Naive thymus-derived CD4-positive, alpha-beta T cell (primary cell): ENCODE measurements around the gene LMO2. TPM values are rescaled to one million over a fixed set of nuclear protein-coding genes. Genes with fewer than 3 reads are reported as not detected.

ENCODE experiments used
- ATAC-seq: fragments of 150-1000 bp; cut with Tn5 transposase; 2 replicates; pipeline ENCODE4 v1.10.0; 2021; ENCODE audit warnings: mild to moderate bottlenecking, moderate library complexity
- CTCF ChIA-PET: fragments of 350-600 bp; sonication (Branson Sonifier 250); formaldehyde crosslinking; loops from one replicate; lab custom pipeline; 2021; ENCODE audit warnings: antibody characterized with exemption; lab: Charles Lee
- POLR2A ChIA-PET: fragments of 350-600 bp; sonication (Branson Sonifier 250); formaldehyde crosslinking; loops from one replicate; lab custom pipeline; 2021; ENCODE audit warnings: antibody characterized with exemption, inconsistent platforms; lab: Charles Lee
- DNase-seq, 9 donors: peaks; one replicate each; pipeline versions ENCODE4 v3.0.0 to v3.0.0-alpha.2; 2020 to 2022; ENCODE audit warnings: mixed read lengths in 1 of 9
- H3K27ac ChIP-seq: one replicate; pipeline ENCODE4 v1.7.0; 2013; ENCODE audit warnings: mild to moderate bottlenecking, low read depth, low read length, moderate library complexity
- H3K27me3 ChIP-seq, 2 donors: one replicate each; pipeline ENCODE4 v1.7.0; 2013; ENCODE audit warnings: low read length in 2 of 2, mild to moderate bottlenecking in 2 of 2, moderate library complexity in 2 of 2; ENCODE audit not compliant: control insufficient read depth in 2 of 2, insufficient read depth in 2 of 2
- H3K36me3 ChIP-seq, 3 experiments: 1 replicate in 2 of 3; 2 replicates in 1 of 3; pipeline ENCODE4 v1.7.0; 2013; ENCODE audit warnings: low read length in 3 of 3, mild to moderate bottlenecking in 3 of 3, moderate library complexity in 1 of 3; ENCODE audit not compliant: insufficient read depth in 3 of 3, control insufficient read depth in 2 of 3
- H3K4me1 ChIP-seq, 2 donors: one replicate each; pipeline ENCODE4 v1.7.0; 2013; ENCODE audit warnings: low read length in 2 of 2, mild to moderate bottlenecking in 2 of 2, moderate library complexity in 1 of 2; ENCODE audit not compliant: control insufficient read depth in 2 of 2, insufficient read depth in 2 of 2
- H3K4me3 ChIP-seq: 2 replicates; pipeline ENCODE4 v1.7.0; 2013; ENCODE audit warnings: mild to moderate bottlenecking, low read length
- H3K9me3 ChIP-seq, 3 experiments: 1 replicate in 2 of 3; 2 replicates in 1 of 3; pipeline ENCODE4 v1.7.0; 2013; ENCODE audit warnings: low read length in 3 of 3; ENCODE audit not compliant: control insufficient read depth in 2 of 3
- H3K27ac Mint-ChIP-seq, 9 donors: one replicate each; pipeline ENCODE4 v1.8.0; 2020 to 2022; ENCODE audit warnings: mixed read lengths in 9 of 9, mild to moderate bottlenecking in 8 of 9, moderate library complexity in 5 of 9, inconsistent platforms in 2 of 9
- H3K27me3 Mint-ChIP-seq, 5 donors: one replicate each; pipeline ENCODE4 v1.8.0; 2021 to 2022; ENCODE audit warnings: mixed read lengths in 5 of 5, mild to moderate bottlenecking in 1 of 5
- H3K36me3 Mint-ChIP-seq, 5 donors: one replicate each; pipeline ENCODE4 v1.8.0; 2020 to 2022; ENCODE audit warnings: mixed read lengths in 5 of 5, mild to moderate bottlenecking in 3 of 5, inconsistent platforms in 1 of 5
- H3K4me1 Mint-ChIP-seq, 7 donors: one replicate each; pipeline ENCODE4 v1.8.0; 2020 to 2022; ENCODE audit warnings: mixed read lengths in 7 of 7, mild to moderate bottlenecking in 3 of 7, inconsistent platforms in 1 of 7
- H3K4me3 Mint-ChIP-seq, 10 donors: one replicate each; pipeline ENCODE4 v1.8.0; 2020 to 2022; ENCODE audit warnings: mild to moderate bottlenecking in 10 of 10, mixed read lengths in 10 of 10, moderate library complexity in 6 of 10, inconsistent platforms in 2 of 10
- H3K9me3 Mint-ChIP-seq, 11 donors: one replicate each; pipeline ENCODE4 v1.8.0; 2020 to 2022; ENCODE audit warnings: mixed read lengths in 11 of 11, mild to moderate bottlenecking in 4 of 11, inconsistent platforms in 1 of 11, moderate library complexity in 1 of 11
- intact Hi-C, 2 donors: fragments of 100-400 bp; cut with micrococcal nuclease; formaldehyde crosslinking; loops; one replicate each; pipeline ENCODE4 v1.15.1; 2023
- polyA plus RNA-seq, 2 donors: library from polyadenylated mRNA; unstranded; fragments of 300-500 nt; fragmentation: Illumina TruSeq; gene quantifications; one replicate each; pipeline ENCODE4 v1.2.3, GENCODE V29; 2021
- total RNA-seq, 6 experiments: library from RNA in 5 of 6; stranded (reverse) in 5 of 6; gene quantifications; 1 replicate in 5 of 6; 2 replicates in 1 of 6; pipeline ENCODE4 v1.2.3 and lab custom pipeline; 2021 to 2026

Gene LMO2
- total and polyA plus RNA-seq, 7 experiments from 2014 or later: 0.26 to 40.4 (median 0.95) TPM; not detected in 2

DNA sequence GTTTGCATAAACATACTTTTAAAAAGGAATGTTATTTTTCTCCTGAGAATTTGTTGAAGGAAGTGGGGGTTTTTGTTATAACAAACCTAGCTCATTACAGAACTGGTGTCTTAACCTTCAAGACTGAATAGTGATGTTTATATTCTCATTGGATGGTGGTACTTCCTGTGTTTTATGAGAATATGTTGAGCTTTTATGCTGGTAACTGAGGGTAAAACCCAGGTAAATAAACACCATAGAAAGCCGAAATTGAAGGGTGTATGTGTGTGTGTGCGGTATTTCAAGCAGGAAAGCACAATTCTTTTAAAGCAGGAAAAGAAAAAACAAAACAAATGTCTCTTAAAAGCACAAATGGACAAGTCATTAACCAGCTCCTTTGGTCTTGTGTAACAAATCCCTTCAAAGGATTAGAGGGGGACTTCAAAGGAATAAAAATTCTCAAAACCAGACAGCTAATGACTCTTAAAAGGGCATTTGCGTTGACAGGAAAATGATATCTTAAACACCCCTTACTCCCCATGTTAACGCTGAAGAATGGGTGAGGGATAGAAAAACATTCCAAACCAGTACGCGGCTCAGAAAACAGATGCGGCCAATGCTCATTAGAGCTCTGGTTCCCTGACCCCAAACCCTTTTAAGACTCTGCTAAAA is 23.8 kb downstream of the LMO2 start:
- Mint-ChIP-seq H3K27me3 (peaks cover 54 to 77% (median 57%) of the 10 kb centered on the region in 5 donors), H3K27ac (no peak overlapping the region), H3K36me3 (no peaks in the 10 kb centered on the region), H3K4me1 (peaks cover 0 to 25% (median 12%) of the 10 kb centered on the region in 7 donors), H3K4me3 (peak overlapping the region; percentile 37 to 84 (median 69)), H3K9me3 (no peaks in the 10 kb centered on the region)
- Histone ChIP-seq H3K27me3 (peaks cover 0 to 18% of the 10 kb centered on the region in 2 donors), H3K36me3 (no peaks in the 10 kb centered on the region), H3K4me1 (peaks cover 0 to 7% of the 10 kb centered on the region in 2 donors), H3K9me3 (no peaks in the 10 kb centered on the region), H3K27ac (no peak overlapping the region), H3K4me3 (no peak overlapping the region)
- POLR2A ChIA-PET: interaction anchor here (0.6 kb wide), 1 partner anchor 22 kb away, joined by 3 read pairs; no protein-coding TSS in a partner anchor
- DNase-seq (no peak), ATAC-seq (no peak)
- CTCF ChIA-PET: interaction anchor here (0.7 to 1.0 kb wide), 2 partner anchors 10 to 238 kb away, joined by 3 to 5 read pairs; no protein-coding TSS in a partner anchor
- intact Hi-C loops: loop anchor here in 1 of 2 donors (2.0 to 10.0 kb wide), 2 partner anchors 25 to 187 kb away; partner anchors contain the start of genes CAPRIN1 and LMO2

- POLR2A ChIA-PET: no interaction called here
- no peak overlapping the region for H3K27ac ChIP-seq
- Mint-ChIP-seq H3K36me3 (no peaks in the 10 kb centered on the region), H3K27ac (no peak overlapping the region), H3K9me3 (no peaks in the 10 kb centered on the region), H3K4me1 (peaks cover 0 to 25% (median 12%) of the 10 kb centered on the region in 7 donors), H3K4me3 (peak overlapping the region in 2 of 10 donors; percentile 65 to 70), H3K27me3 (peaks cover 50 to 72% (median 53%) of the 10 kb centered on the region in 5 donors)
- H3K4me1 ChIP-seq: peaks cover 0 to 7% of the 10 kb centered on the region in 2 donors
- H3K9me3 ChIP-seq: no peaks in the 10 kb centered on the region
- no peaks in the 10 kb centered on the region for H3K36me3 ChIP-seq
- DNase-seq: no peak
- CTCF ChIA-PET: interaction anchor here (1.0 kb wide), 1 partner anchor 9 kb away, joined by 5 read pairs; no protein-coding TSS in a partner anchor
- intact Hi-C loops: loop anchor here in 1 of 2 donors (10.0 kb wide), 1 partner anchor 187 kb away; the partner anchor contains the start of gene CAPRIN1
- peaks cover 0 to 18% of the 10 kb centered on the region in 2 donors for H3K27me3 ChIP-seq
- ATAC-seq: no peak
- H3K4me3 ChIP-seq: no peak overlapping the region
Measured at GRCh38 chr11:33867561-33867960, 24.3 kb downstream of the LMO2 start.

DNA sequence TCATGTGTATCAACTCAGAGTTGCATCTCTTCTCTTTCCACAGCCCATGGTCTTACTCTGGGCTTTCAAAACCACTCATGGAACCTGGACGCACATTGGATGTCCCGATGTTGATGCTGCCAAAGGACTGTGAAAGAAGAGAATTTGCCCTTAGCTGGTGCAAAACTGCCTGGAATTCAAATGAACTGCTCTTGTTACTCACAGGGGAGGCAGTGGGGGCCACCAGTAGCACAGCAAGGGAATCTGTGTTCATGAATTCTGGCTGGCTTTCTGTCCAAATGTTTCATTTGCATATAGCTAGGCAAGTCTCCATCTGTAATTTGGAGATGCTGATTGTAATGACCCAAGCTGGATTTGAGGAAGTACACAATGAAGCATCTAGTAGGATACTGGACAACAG is 24.9 kb downstream of the LMO2 start:
- Mint-ChIP-seq H3K4me1 (peaks cover 0 to 25% (median 12%) of the 10 kb centered on the region in 7 donors), H3K27me3 (peaks cover 44 to 70% (median 47%) of the 10 kb centered on the region in 5 donors), H3K9me3 (no peaks in the 10 kb centered on the region), H3K27ac (no peak overlapping the region), H3K4me3 (no peak overlapping the region), H3K36me3 (no peaks in the 10 kb centered on the region)
- Histone ChIP-seq H3K36me3 (no peaks in the 10 kb centered on the region), H3K27ac (no peak overlapping the region), H3K4me1 (peaks cover 0 to 7% of the 10 kb centered on the region in 2 donors), H3K4me3 (no peak overlapping the region), H3K27me3 (peaks cover 0 to 18% of the 10 kb centered on the region in 2 donors), H3K9me3 (no peaks in the 10 kb centered on the region)
- ChIA-PET POLR2A (no interaction called here), CTCF (interaction anchor here (1.6 kb wide), 1 partner anchor 9 kb away, joined by 7 read pairs; no protein-coding TSS in a partner anchor)
- intact Hi-C loops: loop anchor here in 1 of 2 donors (10.0 kb wide), 1 partner anchor 188 kb away; the partner anchor contains the start of gene CAPRIN1
- no peak for DNase-seq
- no peak for ATAC-seq

DNA sequence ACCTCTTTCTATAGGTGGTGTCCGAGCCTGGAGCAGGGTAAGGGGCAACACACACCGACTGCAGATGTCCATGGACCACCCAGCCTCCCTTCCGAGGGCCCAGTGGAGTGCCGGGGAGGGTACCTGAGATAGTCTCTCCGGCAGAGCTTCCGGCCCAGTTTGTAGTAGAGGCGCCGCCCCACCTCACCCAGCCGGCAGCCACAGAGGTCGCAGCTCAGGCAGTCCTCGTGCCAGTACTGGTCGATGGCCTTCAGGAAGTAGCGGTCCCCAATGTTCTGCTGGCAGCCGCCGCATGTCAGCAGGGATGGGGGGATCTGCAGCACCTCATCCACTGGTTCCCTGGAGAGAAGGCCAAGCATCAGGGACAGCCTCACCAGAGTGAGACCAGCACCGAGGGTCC is 27.4 kb downstream of the LMO2 start:
- Histone ChIP-seq H3K27ac (no peak overlapping the region), H3K36me3 (no peaks in the 10 kb centered on the region), H3K4me3 (no peak overlapping the region), H3K9me3 (no peaks in the 10 kb centered on the region), H3K4me1 (peaks cover 0 to 7% of the 10 kb centered on the region in 2 donors), H3K27me3 (peaks cover 0 to 11% of the 10 kb centered on the region in 2 donors)
- peaks cover 32 to 66% (median 38%) of the 10 kb centered on the region in 5 donors for H3K27me3 Mint-ChIP-seq
- ChIA-PET CTCF (interaction anchor here (0.9 kb wide), 1 partner anchor 124 kb away, joined by 3 read pairs; no protein-coding TSS in a partner anchor), POLR2A (no interaction called here)
- H3K27ac Mint-ChIP-seq: no peak overlapping the region
- intact Hi-C loops: loop anchor here in 1 of 2 donors (10.0 kb wide), 1 partner anchor 190 kb away; the partner anchor contains the start of gene CAPRIN1
- H3K36me3 Mint-ChIP-seq: no peaks in the 10 kb centered on the region
- DNase-seq (no peak), ATAC-seq (no peak)
- H3K4me3 Mint-ChIP-seq: no peak overlapping the region
- peaks cover 0 to 12% (median 9%) of the 10 kb centered on the region in 7 donors for H3K4me1 Mint-ChIP-seq
- no peaks in the 10 kb centered on the region for H3K9me3 Mint-ChIP-seq

DNA sequence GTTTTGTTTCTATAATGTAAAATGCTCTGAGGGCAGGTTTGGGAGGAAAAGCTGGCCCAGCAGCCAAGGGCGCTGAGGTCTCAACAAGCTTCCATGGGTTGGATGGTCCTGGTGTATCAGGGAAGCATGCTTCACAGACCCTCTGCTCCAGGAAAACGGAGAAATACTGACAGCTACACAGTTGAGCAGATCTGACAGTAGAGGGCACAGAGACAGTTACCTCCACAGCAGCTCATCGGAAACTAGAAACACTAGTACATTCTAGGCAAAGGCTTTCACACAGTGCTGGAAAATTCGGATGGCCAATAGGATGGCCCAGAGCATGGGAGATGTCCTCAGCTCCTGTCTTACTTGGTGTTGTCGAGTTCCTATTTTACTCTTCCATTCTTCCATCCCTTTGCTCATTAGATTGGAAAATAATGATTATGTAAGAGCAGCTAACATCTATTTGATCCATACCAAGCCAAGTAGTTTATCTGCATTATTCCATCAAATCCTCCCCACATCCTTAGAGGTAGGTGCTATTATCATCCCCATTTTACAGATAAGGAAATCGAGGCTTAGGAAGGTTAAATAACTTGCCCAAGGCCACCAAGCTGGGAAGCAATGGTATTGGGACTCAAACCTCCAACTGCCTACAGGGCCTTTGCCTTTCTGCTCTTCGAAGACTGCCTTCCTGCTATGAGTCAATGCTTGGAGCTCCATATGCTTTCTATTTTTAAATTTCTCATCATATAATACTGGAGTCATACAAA is 28.3 kb downstream of the LMO2 start:
- H3K36me3 ChIP-seq: no peaks in the 10 kb centered on the region
- H3K27me3 ChIP-seq: peaks cover 0 to 6% of the 10 kb centered on the region in 2 donors
- intact Hi-C loops: loop anchor here in 1 of 2 donors (10.0 kb wide), 1 partner anchor 191 kb away; the partner anchor contains the start of gene CAPRIN1
- ChIA-PET POLR2A (no interaction called here), CTCF (interaction anchor here (0.8 to 1.2 kb wide), 2 partner anchors 124 to 311 kb away, joined by 3 to 4 read pairs; no protein-coding TSS in a partner anchor)
- no peaks in the 10 kb centered on the region for H3K9me3 ChIP-seq
- no peak overlapping the region for H3K27ac ChIP-seq
- Mint-ChIP-seq H3K4me3 (no peak overlapping the region), H3K4me1 (peaks cover 0 to 12% (median 8%) of the 10 kb centered on the region in 7 donors), H3K9me3 (no peaks in the 10 kb centered on the region), H3K27me3 (peaks cover 32 to 72% (median 44%) of the 10 kb centered on the region in 5 donors), H3K36me3 (no peaks in the 10 kb centered on the region), H3K27ac (no peak overlapping the region)
- DNase-seq: no peak
- peaks cover 0 to 5% of the 10 kb centered on the region in 2 donors for H3K4me1 ChIP-seq
- ATAC-seq: no peak
- no peak overlapping the region for H3K4me3 ChIP-seq

- H3K36me3 ChIP-seq: no peaks in the 10 kb centered on the region
- Mint-ChIP-seq H3K9me3 (no peaks in the 10 kb centered on the region), H3K27ac (no peak overlapping the region), H3K4me1 (peaks cover 0 to 2% (median 0%) of the 10 kb centered on the region in 7 donors), H3K4me3 (no peak overlapping the region), H3K36me3 (no peaks in the 10 kb centered on the region), H3K27me3 (peaks cover 22 to 68% (median 39%) of the 10 kb centered on the region in 5 donors)
- CTCF ChIA-PET: no interaction called here
- H3K27ac ChIP-seq: no peak overlapping the region
- ATAC-seq (no peak), DNase-seq (no peak)
- H3K27me3 ChIP-seq: no peaks in the 10 kb centered on the region
- intact Hi-C loops: loop anchor here in 1 of 2 donors (10.0 kb wide), 1 partner anchor 193 kb away; the partner anchor contains the start of gene CAPRIN1
- POLR2A ChIA-PET: interaction anchor here (0.6 kb wide), 1 partner anchor 311 kb away, joined by 3 read pairs; no protein-coding TSS in a partner anchor
- H3K9me3 ChIP-seq: no peaks in the 10 kb centered on the region
- H3K4me1 ChIP-seq: no peaks in the 10 kb centered on the region
- H3K4me3 ChIP-seq: no peak overlapping the region
Measured at GRCh38 chr11:33861941-33862589, 29.8 kb downstream of the LMO2 start.
